GM18499 (cell line): ENCODE results near the gene CEACAM19.
"Not testable (repeated sequence)": the region's sequence is repeated elsewhere in the genome, so short reads cannot be mapped to it uniquely, and the experiment has no call there.

Experiments
- ATAC-seq: cut with Tn5 transposase; IDR thresholded peaks from one replicate; pipeline ENCODE4 v1.9.1; 2021; ENCODE audit warnings: moderate number of reproducible peaks; ENCODE audit not compliant: insufficient read depth, unreplicated experiment

Gene CEACAM19

GRCh38 chr19:44670027-44670426 is 1.3 kb upstream of the CEACAM19 start:
- not testable (repeated sequence) for ATAC-seq

- no peak for ATAC-seq
Measured at GRCh38 chr19:44672226-44672625, 944 bp downstream of the CEACAM19 start.

GRCh38 chr19:44673510-44673909 is 2.2 kb downstream of the CEACAM19 start:
- ATAC-seq: no peak

- ATAC-seq: no peak
Measured at GRCh38 chr19:44675521-44675920, 4.2 kb downstream of the CEACAM19 start.

GRCh38 chr19:44677019-44677811 is 5.9 kb downstream of the CEACAM19 start:
- ATAC-seq: no peak

GRCh38 chr19:44680536-44680935 is 9.3 kb downstream of the CEACAM19 start:
- ATAC-seq: no peak

GRCh38 chr19:44681992-44682790 is 10.9 kb downstream of the CEACAM19 start:
- no peak for ATAC-seq

- ATAC-seq: no peak
Measured at GRCh38 chr19:44682807-44683206, 11.5 kb downstream of the CEACAM19 start.

GRCh38 chr19:44683434-44684210 is 12.3 kb downstream of the CEACAM19 start:
- ATAC-seq: no peak

GRCh38 chr19:44684396-44684795 is 13.1 kb downstream of the CEACAM19 start:
- not testable (repeated sequence) for ATAC-seq

GRCh38 chr19:44684892-44685863 is 13.9 kb downstream of the CEACAM19 start:
- ATAC-seq: no peak

GRCh38 chr19:44685877-44686276 is 14.6 kb downstream of the CEACAM19 start:
- ATAC-seq: no peak

- ATAC-seq: no peak
Measured at GRCh38 chr19:44686896-44687295, 15.6 kb downstream of the CEACAM19 start.

GRCh38 chr19:44687888-44688287 is 16.6 kb downstream of the CEACAM19 start:
- no peak for ATAC-seq

GRCh38 chr19:44689290-44690130 is 18.2 kb downstream of the CEACAM19 start:
- ATAC-seq: no peak

GRCh38 chr19:44690131-44690440 is 18.8 kb downstream of the CEACAM19 start:
- ATAC-seq: no peak

GRCh38 chr19:44692379-44692721 is 21.1 kb downstream of the CEACAM19 start:
- no peak for ATAC-seq

GRCh38 chr19:44694184-44694579 is 22.9 kb downstream of the CEACAM19 start:
- no peak for ATAC-seq
